Mesenchymal stem cell (in vitro differentiated cells and primary cell): ENCODE measurements around the gene ZBTB25.
A peak's percentile ranks its signal among the peaks of the same experiment; 100 is the strongest.

Source experiments
- DNase-seq: peaks from one replicate; pipeline ENCODE4 v3.0.0-alpha.2; 2013
- H2AFZ ChIP-seq: one replicate; pipeline ENCODE4 v1.6.1; 2013; ENCODE audit warnings: low read depth, mild to moderate bottlenecking, control low read depth, inconsistent platforms, low read length, moderate library complexity
- H2AK5ac ChIP-seq: 2 replicates; pipeline ENCODE4 v1.6.1; 2013; ENCODE audit warnings: low read length, moderate library complexity, mild to moderate bottlenecking, inconsistent platforms; ENCODE audit not compliant: severe bottlenecking
- H2BK120ac ChIP-seq: one replicate; pipeline ENCODE4 v1.6.1; 2013; ENCODE audit warnings: low read depth, mild to moderate bottlenecking, inconsistent platforms, low read length, moderate library complexity
- H2BK12ac ChIP-seq, 2 experiments: one replicate each; pipeline ENCODE4 v1.6.1; 2013; ENCODE audit warnings: inconsistent platforms in 2 of 2, low read length in 2 of 2, mild to moderate bottlenecking in 2 of 2, moderate library complexity in 2 of 2, control low read depth in 1 of 2
- H2BK15ac ChIP-seq: one replicate; pipeline ENCODE4 v1.6.1; 2013; ENCODE audit warnings: mild to moderate bottlenecking, low read depth, inconsistent platforms; ENCODE audit not compliant: poor library complexity, severe bottlenecking
- H2BK5ac ChIP-seq: 2 replicates; pipeline ENCODE4 v1.6.1; 2013; ENCODE audit warnings: low read depth, mild to moderate bottlenecking, low read length, control low read depth, inconsistent platforms; ENCODE audit not compliant: poor library complexity, severe bottlenecking
- H3K14ac ChIP-seq, 2 experiments: one replicate each; pipeline ENCODE4 v1.6.1; 2013; ENCODE audit warnings: inconsistent platforms in 2 of 2, low read length in 2 of 2, control low read depth in 1 of 2, mild to moderate bottlenecking in 1 of 2, moderate library complexity in 1 of 2
- H3K18ac ChIP-seq, 2 experiments: one replicate each; pipeline ENCODE4 v1.6.1; 2013; ENCODE audit warnings: inconsistent platforms in 2 of 2, low read length in 2 of 2, control low read depth in 1 of 2, low read depth in 1 of 2, mild to moderate bottlenecking in 1 of 2
- H3K23ac ChIP-seq, 2 experiments: one replicate each; pipeline ENCODE4 v1.6.1; 2013; ENCODE audit warnings: inconsistent platforms in 2 of 2, low read length in 2 of 2, mild to moderate bottlenecking in 2 of 2, moderate library complexity in 2 of 2, control low read depth in 1 of 2
- H3K27ac ChIP-seq: 2 replicates; pipeline ENCODE4 v1.5.1; 2013; ENCODE audit warnings: mild to moderate bottlenecking, moderate library complexity, low read length, control low read depth, inconsistent platforms; ENCODE audit not compliant: poor library complexity, severe bottlenecking
- H3K27me3 ChIP-seq, 2 experiments: 2 replicates each; pipeline versions ENCODE4 v1.6.1 to v1.7.0; 2013; ENCODE audit warnings: low read length in 2 of 2, mild to moderate bottlenecking in 2 of 2, moderate library complexity in 2 of 2, control low read depth in 1 of 2, inconsistent platforms in 1 of 2; ENCODE audit not compliant: control insufficient read depth in 1 of 2, insufficient read depth in 1 of 2
- H3K36me3 ChIP-seq, 2 experiments: 2 replicates each; pipeline versions ENCODE4 v1.6.1 to v1.7.0; 2013; ENCODE audit warnings: low read length in 2 of 2, control low read depth in 1 of 2, inconsistent platforms in 1 of 2, low read depth in 1 of 2, mild to moderate bottlenecking in 1 of 2; ENCODE audit not compliant: insufficient read depth in 2 of 2, control insufficient read depth in 1 of 2
- H3K4ac ChIP-seq, 2 experiments: one replicate each; pipeline ENCODE4 v1.6.1; 2013; ENCODE audit warnings: inconsistent platforms in 2 of 2, low read length in 2 of 2, mild to moderate bottlenecking in 2 of 2, moderate library complexity in 2 of 2, control low read depth in 1 of 2, low read depth in 1 of 2
- H3K4me1 ChIP-seq: 2 replicates; pipeline ENCODE4 v1.6.1; 2013; ENCODE audit warnings: low read depth, low read length, control low read depth; ENCODE audit not compliant: control insufficient read depth, insufficient read depth
- H3K4me2 ChIP-seq: 2 replicates; pipeline ENCODE4 v1.6.1; 2013; ENCODE audit warnings: low read length, mild to moderate bottlenecking, inconsistent platforms; ENCODE audit not compliant: poor library complexity, severe bottlenecking
- H3K4me3 ChIP-seq, 2 experiments: 2 replicates each; pipeline versions ENCODE4 v1.5.1 to v1.7.0; 2013; ENCODE audit warnings: low read length in 2 of 2, mild to moderate bottlenecking in 2 of 2, control low read depth in 1 of 2, low read depth in 1 of 2; ENCODE audit not compliant: insufficient read depth in 1 of 2
- H3K79me1 ChIP-seq: replicated peaks from 2 replicates; pipeline ENCODE4 v1.6.1; 2013; ENCODE audit warnings: mild to moderate bottlenecking, control low read depth, low read length, inconsistent platforms; ENCODE audit not compliant: poor library complexity, severe bottlenecking
- H3K9ac ChIP-seq: 2 replicates; pipeline ENCODE4 v1.7.0; 2013; ENCODE audit warnings: mild to moderate bottlenecking, low read length, moderate library complexity
- H3K9me3 ChIP-seq: 2 replicates; pipeline ENCODE4 v1.7.0; 2013; ENCODE audit warnings: mild to moderate bottlenecking, low read length; ENCODE audit not compliant: control insufficient read depth
- H4K8ac ChIP-seq: one replicate; pipeline ENCODE4 v1.6.1; 2013; ENCODE audit warnings: inconsistent platforms, mild to moderate bottlenecking, low read length, moderate library complexity
- H4K91ac ChIP-seq: one replicate; pipeline ENCODE4 v1.6.1; 2013; ENCODE audit warnings: mild to moderate bottlenecking, low read length, inconsistent platforms
- WGBS: methylation state at CpG from one replicate; pipeline ENCODE4 v1.1.7; 2013; ENCODE audit warnings: mixed read lengths; 5-methylcytosine and 5-hydroxymethylcytosine counted together

ZBTB25 gene

GRCh38 chr14:64465191-64465822 lies 38.3 kb downstream of the ZBTB25 start, which contains the start of gene AKAP5:
TSS of gene AKAP5 (plus strand) at chr14:64465499. CDS start at chr14:64468395, 2,896 bp downstream.
- H4K8ac ChIP-seq: no peak within 1 kb of the TSS
- H2AFZ ChIP-seq: peak within 1 kb of the TSS; percentile 55
- H3K36me3 ChIP-seq: peaks cover 5 to 14% of the 10 kb centered on the region in 2 experiments
- H2AK5ac ChIP-seq: no peak within 1 kb of the TSS
- no peak within 1 kb of the TSS for H3K4ac ChIP-seq
- H4K91ac ChIP-seq: no peak within 1 kb of the TSS
- no peaks in the 10 kb centered on the region for H3K9me3 ChIP-seq
- WGBS: under 1% methylated on average over 50 of the region's 74 CpGs
- H2BK12ac ChIP-seq: no peak within 1 kb of the TSS
- peak within 1 kb of the TSS in 1 of 2 experiments; percentile 7 for H3K18ac ChIP-seq
- peak within 1 kb of the TSS; percentile 48 for H3K4me2 ChIP-seq
- H3K9ac ChIP-seq: peak within 1 kb of the TSS; percentile 68
- H2BK120ac ChIP-seq: no peak within 1 kb of the TSS
- H2BK15ac ChIP-seq: peak within 1 kb of the TSS; percentile 65
- DNase-seq: peak; percentile 32
- H3K27me3 ChIP-seq: no peaks in the 10 kb centered on the region
- peak within 1 kb of the TSS; percentile 67 to 82 for H3K4me3 ChIP-seq
- H3K27ac ChIP-seq: peak within 1 kb of the TSS; percentile 50
- peaks cover 7% of the 10 kb centered on the region for H3K79me1 ChIP-seq
- no peak within 1 kb of the TSS for H3K23ac ChIP-seq
- H3K4me1 ChIP-seq: peaks cover 2% of the 10 kb centered on the region
- no peak within 1 kb of the TSS for H3K14ac ChIP-seq
- no peak within 1 kb of the TSS for H2BK5ac ChIP-seq

- no peak overlapping the region for H4K8ac ChIP-seq
- no peak for DNase-seq
- H3K23ac ChIP-seq: no peak overlapping the region
- no peak overlapping the region for H3K14ac ChIP-seq
- H3K27me3 ChIP-seq: no peaks in the 10 kb centered on the region
- peaks cover 6% of the 10 kb centered on the region for H3K79me1 ChIP-seq
- 36% methylated on average over 3 of the region's 6 CpGs for WGBS
- no peak overlapping the region for H3K4ac ChIP-seq
- no peak overlapping the region for H4K91ac ChIP-seq
- no peak overlapping the region for H2BK12ac ChIP-seq
- no peak overlapping the region for H2BK120ac ChIP-seq
- H3K18ac ChIP-seq: no peak overlapping the region
- H3K4me2 ChIP-seq: peak overlapping the region; percentile 48
- no peak overlapping the region for H3K27ac ChIP-seq
- H2BK5ac ChIP-seq: no peak overlapping the region
- H3K4me1 ChIP-seq: peaks cover 2% of the 10 kb centered on the region
- no peak overlapping the region for H2BK15ac ChIP-seq
- H3K36me3 ChIP-seq: peaks cover 5 to 20% of the 10 kb centered on the region in 2 experiments
- H2AK5ac ChIP-seq: no peak overlapping the region
- H3K4me3 ChIP-seq: peak overlapping the region in 1 of 2 experiments; percentile 82
- H3K9ac ChIP-seq: peak overlapping the region; percentile 55
- H3K9me3 ChIP-seq: no peaks in the 10 kb centered on the region
- no peak overlapping the region for H2AFZ ChIP-seq
Measured at GRCh38 chr14:64464651-64465050, 39.0 kb downstream of the ZBTB25 start.

- Histone ChIP-seq H3K23ac (no peak overlapping the region), H3K14ac (no peak overlapping the region), H3K4me3 (no peak overlapping the region), H2BK5ac (no peak overlapping the region), H3K27me3 (no peaks in the 10 kb centered on the region), H2AFZ (no peak overlapping the region), H3K4me2 (no peak overlapping the region), H4K91ac (no peak overlapping the region), H3K27ac (no peak overlapping the region), H3K4ac (no peak overlapping the region), H3K9me3 (no peaks in the 10 kb centered on the region), H3K9ac (no peak overlapping the region), H2AK5ac (no peak overlapping the region), H3K36me3 (peaks cover 5 to 27% of the 10 kb centered on the region in 2 experiments), H3K79me1 (peaks cover 6% of the 10 kb centered on the region), H2BK120ac (no peak overlapping the region), H3K4me1 (peaks cover 2% of the 10 kb centered on the region), H4K8ac (no peak overlapping the region), H2BK15ac (no peak overlapping the region), H2BK12ac (no peak overlapping the region), H3K18ac (no peak overlapping the region)
- no peak for DNase-seq
- 94% methylated on average over 6 of the region's 6 CpGs for WGBS
Measured at GRCh38 chr14:64463873-64464272, 39.8 kb downstream of the ZBTB25 start.

- no peak overlapping the region for H3K18ac ChIP-seq
- no peak overlapping the region for H4K8ac ChIP-seq
- no peak overlapping the region for H3K4me2 ChIP-seq
- H3K27me3 ChIP-seq: no peaks in the 10 kb centered on the region
- no peak overlapping the region for H2AFZ ChIP-seq
- no CpG with 5 or more reads among the region's 2 CpGs for WGBS
- H3K9me3 ChIP-seq: no peaks in the 10 kb centered on the region
- peaks cover 2% of the 10 kb centered on the region for H3K4me1 ChIP-seq
- H3K79me1 ChIP-seq: peaks cover 4% of the 10 kb centered on the region
- peaks cover 5 to 33% of the 10 kb centered on the region in 2 experiments for H3K36me3 ChIP-seq
- H3K4ac ChIP-seq: no peak overlapping the region
- no peak overlapping the region for H3K27ac ChIP-seq
- no peak overlapping the region for H2BK120ac ChIP-seq
- no peak overlapping the region for H2BK12ac ChIP-seq
- H3K4me3 ChIP-seq: no peak overlapping the region
- H3K14ac ChIP-seq: no peak overlapping the region
- no peak overlapping the region for H2AK5ac ChIP-seq
- no peak for DNase-seq
- no peak overlapping the region for H3K23ac ChIP-seq
- no peak overlapping the region for H4K91ac ChIP-seq
- H2BK5ac ChIP-seq: no peak overlapping the region
- H2BK15ac ChIP-seq: no peak overlapping the region
- H3K9ac ChIP-seq: no peak overlapping the region
Measured at GRCh38 chr14:64463195-64463594, 40.4 kb downstream of the ZBTB25 start.
